ENCODE results near the gene SLC27A1. TPM values are rescaled to one million over a fixed set of nuclear protein-coding genes. Genes with fewer than 3 reads are reported as not detected.
"Not testable (repeated sequence)": the region's sequence is repeated elsewhere in the genome, so short reads cannot be mapped to it uniquely, and the experiment has no call there.

SLC27A1 gene
- total and polyA plus RNA-seq, 3 donors from 2014 or later = 25.9 to 105 (median 92.8) TPM

DNA sequence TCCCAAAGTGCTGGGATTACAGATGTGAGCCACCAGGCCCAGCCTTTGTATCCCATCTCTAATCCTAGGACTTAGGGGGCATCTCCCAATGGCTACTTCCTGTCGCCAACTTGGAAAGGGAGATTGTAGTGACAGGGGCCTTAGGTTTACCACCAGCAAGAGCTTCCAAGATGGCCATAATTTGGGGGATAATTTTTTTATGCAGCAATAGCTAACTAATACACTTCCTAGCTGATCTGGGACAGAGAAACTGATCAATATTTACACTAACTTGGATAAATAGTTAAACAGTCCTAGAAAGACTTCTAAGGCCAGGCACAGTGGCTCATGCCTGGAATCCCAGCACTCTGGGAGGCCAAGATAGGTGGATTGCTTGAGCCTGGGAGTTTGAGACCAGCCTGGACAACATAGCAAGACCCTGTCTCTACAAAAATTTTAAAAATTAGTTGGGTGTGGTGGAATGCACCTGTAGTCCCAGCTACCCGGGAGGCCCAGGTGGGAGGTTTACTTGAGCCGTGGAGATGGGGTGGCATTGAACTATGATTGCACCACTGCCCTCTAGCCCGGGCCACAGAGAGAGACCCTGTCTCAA lies 79.8 kb downstream of the SLC27A1 start:
- H3K27me3 ChIP-seq = no peaks in the 10 kb centered on the region
- no peak overlapping the region for H3K27ac ChIP-seq
- peaks cover 8% of the 10 kb centered on the region for H3K4me1 ChIP-seq
- no peak overlapping the region for H3K4me3 ChIP-seq
- WGBS, 2 donors = 88 to 96% methylated on average over 4 of the region's 4 CpGs
- no peaks in the 10 kb centered on the region for H3K36me3 ChIP-seq (ENCODE audit: low read depth, missing control alignments)
- no peaks in the 10 kb centered on the region for H3K9me3 ChIP-seq
- intact Hi-C loops (cut with DNase I; ENCODE audit: low total_unique reads) = no loop called here
- DNase-seq = no peak
- TF ChIP-seq POLR2A (IDR thresholded peaks at IDR 0.05) = no peak
- TF ChIP-seq, protein P1, sequence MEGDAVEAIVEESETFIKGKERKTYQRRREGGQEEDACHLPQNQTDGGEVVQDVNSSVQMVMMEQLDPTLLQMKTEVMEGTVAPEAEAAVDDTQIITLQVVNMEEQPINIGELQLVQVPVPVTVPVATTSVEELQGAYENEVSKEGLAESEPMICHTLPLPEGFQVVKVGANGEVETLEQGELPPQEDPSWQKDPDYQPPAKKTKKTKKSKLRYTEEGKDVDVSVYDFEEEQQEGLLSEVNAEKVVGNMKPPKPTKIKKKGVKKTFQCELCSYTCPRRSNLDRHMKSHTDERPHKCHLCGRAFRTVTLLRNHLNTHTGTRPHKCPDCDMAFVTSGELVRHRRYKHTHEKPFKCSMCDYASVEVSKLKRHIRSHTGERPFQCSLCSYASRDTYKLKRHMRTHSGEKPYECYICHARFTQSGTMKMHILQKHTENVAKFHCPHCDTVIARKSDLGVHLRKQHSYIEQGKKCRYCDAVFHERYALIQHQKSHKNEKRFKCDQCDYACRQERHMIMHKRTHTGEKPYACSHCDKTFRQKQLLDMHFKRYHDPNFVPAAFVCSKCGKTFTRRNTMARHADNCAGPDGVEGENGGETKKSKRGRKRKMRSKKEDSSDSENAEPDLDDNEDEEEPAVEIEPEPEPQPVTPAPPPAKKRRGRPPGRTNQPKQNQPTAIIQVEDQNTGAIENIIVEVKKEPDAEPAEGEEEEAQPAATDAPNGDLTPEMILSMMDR (IDR thresholded peaks at IDR 0.05) = no peak

DNA sequence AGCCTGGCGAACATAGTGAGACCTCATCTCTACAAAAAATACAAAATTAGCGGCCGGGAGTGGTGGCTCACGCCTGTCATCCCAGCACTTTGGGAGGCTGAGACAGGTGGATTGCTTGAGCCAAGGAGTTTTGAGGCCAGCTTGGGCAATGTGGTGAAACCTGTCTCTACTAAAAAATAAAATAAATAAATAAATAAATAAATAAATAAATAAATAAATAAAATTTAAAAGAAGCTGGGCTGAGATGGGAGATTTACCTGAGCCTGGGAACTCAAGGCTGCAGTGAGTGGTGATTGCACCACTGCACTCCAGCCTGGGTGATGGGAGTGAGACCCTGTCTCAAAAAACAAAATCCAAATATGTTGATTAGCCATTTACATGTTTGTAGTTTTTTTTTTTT lies 82.4 kb downstream of the SLC27A1 start:
- DNase-seq; H3K4me1 ChIP-seq; H3K9me3 ChIP-seq; intact Hi-C loops (cut with DNase I; ENCODE audit: low total_unique reads); H3K4me3 ChIP-seq; H3K27me3 ChIP-seq; H3K36me3 ChIP-seq (ENCODE audit: low read depth, missing control alignments): not testable (repeated sequence)
- 87 to 92% methylated on average over 4 of the region's 4 CpGs for WGBS, 2 donors
- peak overlapping the region in 1 of 2 donors; percentile 71 for H3K27ac ChIP-seq

DNA sequence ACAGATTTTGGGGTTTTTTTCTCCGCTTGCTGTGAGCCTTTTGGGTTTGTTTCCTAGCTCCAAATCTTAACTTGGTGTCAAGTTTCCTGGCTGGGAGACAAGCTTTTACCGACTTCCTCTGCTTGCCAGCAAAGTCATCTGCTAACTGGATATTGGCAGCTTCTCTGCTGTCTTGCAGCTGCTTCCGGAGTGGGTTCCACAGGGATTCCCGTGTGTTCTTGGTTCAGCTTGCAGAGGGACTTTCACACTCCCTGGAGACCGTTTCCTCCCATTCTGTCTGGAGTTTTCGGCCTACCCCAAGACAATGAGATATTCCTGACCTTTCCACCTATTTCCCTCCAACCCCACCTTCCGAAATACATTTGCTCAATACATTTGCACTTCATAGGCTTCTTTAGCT lies 82.9 kb downstream of the SLC27A1 start:
- TF ChIP-seq, protein P1 (IDR thresholded peaks at IDR 0.05) = no peak
- TF ChIP-seq POLR2A (IDR thresholded peaks at IDR 0.05) = no peak
- no peaks in the 10 kb centered on the region for H3K36me3 ChIP-seq (ENCODE audit: low read depth, missing control alignments)
- no peaks in the 10 kb centered on the region for H3K9me3 ChIP-seq
- peak; percentile 79 for DNase-seq
- no peaks in the 10 kb centered on the region for H3K27me3 ChIP-seq
- H3K27ac ChIP-seq = peak overlapping the region; percentile 31 to 71
- H3K4me1 ChIP-seq = peaks cover 9% of the 10 kb centered on the region
- WGBS, 2 donors = 19 to 22% methylated on average over 7 of the region's 7 CpGs
- H3K4me3 ChIP-seq = no peak overlapping the region
- intact Hi-C loops (cut with DNase I; ENCODE audit: low total_unique reads) = no loop called here

DNA sequence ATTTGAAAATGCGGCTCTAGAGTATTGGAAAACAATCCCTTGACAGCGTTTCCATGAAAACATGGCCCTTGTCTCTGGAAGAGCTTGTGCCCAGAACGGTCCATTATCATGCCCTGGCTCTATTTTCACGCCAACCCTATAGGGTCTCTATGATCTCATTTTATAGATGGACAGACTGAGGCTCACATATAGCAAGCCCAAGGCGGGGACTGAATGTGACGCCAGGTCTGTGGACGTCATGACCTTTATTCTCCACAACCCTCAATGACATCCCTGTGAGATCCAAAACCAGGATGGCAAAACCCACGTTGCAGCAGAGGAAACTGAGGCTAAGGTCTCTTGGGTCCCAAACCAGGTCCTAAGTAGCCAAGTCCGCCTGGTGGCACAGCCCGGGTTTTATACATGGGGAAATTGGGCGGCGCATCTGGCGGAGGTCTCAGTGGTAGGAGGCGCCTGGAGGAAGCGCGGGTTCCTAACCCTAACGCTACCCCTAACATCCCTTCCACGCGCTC lies 84.7 kb downstream of the SLC27A1 start:
- no peak for TF ChIP-seq POLR2A (IDR thresholded peaks at IDR 0.05)
- TF ChIP-seq, protein P1 (IDR thresholded peaks at IDR 0.05) = no peak
- peak overlapping the region in 1 of 2 donors; percentile 89 for H3K27ac ChIP-seq
- no peaks in the 10 kb centered on the region for H3K27me3 ChIP-seq
- intact Hi-C loops (cut with DNase I; ENCODE audit: low total_unique reads) = no loop called here
- no peaks in the 10 kb centered on the region for H3K36me3 ChIP-seq (ENCODE audit: low read depth, missing control alignments)
- peak overlapping the region; percentile 90 to 91 for H3K4me3 ChIP-seq
- no peaks in the 10 kb centered on the region for H3K9me3 ChIP-seq
- H3K4me1 ChIP-seq = peaks cover 9% of the 10 kb centered on the region
- no peak for DNase-seq
- WGBS, 2 donors = 13 to 21% methylated on average over 8 to 19 of the region's 19 CpGs

DNA sequence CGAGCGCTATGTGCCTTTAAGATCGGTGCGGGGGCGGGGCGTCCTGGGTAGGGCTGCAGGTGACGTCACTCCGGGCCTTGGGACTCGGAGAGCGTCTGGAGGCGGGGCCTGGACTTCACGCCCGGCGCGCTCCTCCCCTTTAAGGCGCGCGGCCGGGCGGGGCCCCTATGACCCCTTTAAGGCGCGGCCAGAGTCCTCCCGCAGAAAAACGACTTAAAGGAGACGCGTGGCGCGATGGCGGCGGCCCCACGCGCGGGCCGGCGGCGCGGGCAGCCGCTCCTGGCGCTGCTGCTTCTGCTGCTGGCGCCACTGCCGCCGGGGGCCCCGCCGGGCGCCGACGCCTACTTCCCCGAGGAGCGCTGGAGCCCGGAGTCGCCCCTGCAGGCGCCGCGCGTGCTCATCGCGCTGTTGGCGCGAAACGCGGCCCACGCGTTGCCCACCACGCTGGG lies 85.2 kb downstream of the SLC27A1 start, which contains the start of gene COLGALT1:
Gene COLGALT1, plus strand, starts transcription at position 170 of the 449 bp plus-strand sequence. Its CDS starts 65 bp downstream, at position 235.
- TF ChIP-seq, protein P1 (IDR thresholded peaks at IDR 0.05) = peak in 2 of 3 experiments; percentile 5 to 53
- no peak for TF ChIP-seq POLR2A (IDR thresholded peaks at IDR 0.05)
- H3K36me3 ChIP-seq (ENCODE audit: low read depth, missing control alignments) = no peaks in the 10 kb centered on the region
- WGBS, 2 donors = 1% methylated on average over 63 of the region's 64 CpGs; no CpG with 5 or more reads in 1 of the 2 donors
- peak; percentile 100 for DNase-seq
- H3K9me3 ChIP-seq = no peaks in the 10 kb centered on the region
- peaks cover 9% of the 10 kb centered on the region for H3K4me1 ChIP-seq
- peak within 1 kb of the TSS; percentile 90 to 91 for H3K4me3 ChIP-seq
- H3K27me3 ChIP-seq = no peaks in the 10 kb centered on the region
- intact Hi-C loops (cut with DNase I; ENCODE audit: low total_unique reads) = no loop called here
- H3K27ac ChIP-seq = peak within 1 kb of the TSS; percentile 69 to 89

Other genes starting within 250 kb of the SLC27A1 start
- 10 to 100 TPM in 1 of 2 donors, 1 to 10 TPM in 1; 6.6 to 13.9 TPM for gene OCEL1, start 244.3 kb upstream of the SLC27A1 start, total RNA-seq
- 17.5 TPM for gene OCEL1, start 244.3 kb upstream of the SLC27A1 start, polyA plus RNA-seq (ENCODE audit: insufficient read depth, low read depth, low replicate concordance)
- gene NR2F6, start 224.6 kb upstream of the SLC27A1 start, total RNA-seq = 10 to 100 TPM; 63.1 to 71.8 TPM
- gene NR2F6, start 224.6 kb upstream of the SLC27A1 start, polyA plus RNA-seq (ENCODE audit: insufficient read depth, low read depth, low replicate concordance) = 20.4 TPM
- gene USHBP1, start 205.8 kb upstream of the SLC27A1 start, total RNA-seq = 1 to 10 TPM; 2.0 to 5.6 TPM
- 2.6 TPM for gene USHBP1, start 205.8 kb upstream of the SLC27A1 start, polyA plus RNA-seq (ENCODE audit: insufficient read depth, low read depth, low replicate concordance)
- gene BABAM1, start 203.1 kb upstream of the SLC27A1 start, total RNA-seq = 10 to 100 TPM; 93.2 to 95.4 TPM
- gene BABAM1, start 203.1 kb upstream of the SLC27A1 start, polyA plus RNA-seq (ENCODE audit: insufficient read depth, low read depth, low replicate concordance) = 110 TPM
- gene ANKLE1, start 188.6 kb upstream of the SLC27A1 start, total RNA-seq = 1 to 10 TPM; 3.1 to 5.3 TPM
- gene ANKLE1, start 188.6 kb upstream of the SLC27A1 start, polyA plus RNA-seq (ENCODE audit: insufficient read depth, low read depth, low replicate concordance) = 0.45 TPM
- gene ABHD8, start 167.1 kb upstream of the SLC27A1 start, total RNA-seq = 10 to 100 TPM; 27.1 to 49.1 TPM
- 70.7 TPM for gene ABHD8, start 167.1 kb upstream of the SLC27A1 start, polyA plus RNA-seq (ENCODE audit: insufficient read depth, low read depth, low replicate concordance)
- gene MRPL34, start 164.7 kb upstream of the SLC27A1 start, total RNA-seq = 100 to 1,000 TPM; 180 to 206 TPM
- 126 TPM for gene MRPL34, start 164.7 kb upstream of the SLC27A1 start, polyA plus RNA-seq (ENCODE audit: insufficient read depth, low read depth, low replicate concordance)
- 10 to 100 TPM; 46.4 to 55.5 TPM for gene DDA1, start 161.0 kb upstream of the SLC27A1 start, total RNA-seq
- gene DDA1, start 161.0 kb upstream of the SLC27A1 start, polyA plus RNA-seq (ENCODE audit: insufficient read depth, low read depth, low replicate concordance) = 123 TPM
- gene ANO8, start 135.7 kb upstream of the SLC27A1 start, total RNA-seq = 10 to 100 TPM; 17.5 to 19.2 TPM
- 4.5 TPM for gene ANO8, start 135.7 kb upstream of the SLC27A1 start, polyA plus RNA-seq (ENCODE audit: insufficient read depth, low read depth, low replicate concordance)
- 10 to 100 TPM; 21.6 to 22.9 TPM for gene GTPBP3, start 133.0 kb upstream of the SLC27A1 start, total RNA-seq
- gene GTPBP3, start 133.0 kb upstream of the SLC27A1 start, polyA plus RNA-seq (ENCODE audit: insufficient read depth, low read depth, low replicate concordance) = 9.7 TPM
- gene PLVAP, start 93.2 kb upstream of the SLC27A1 start, total RNA-seq = 1 to 10 TPM; 3.4 to 4.4 TPM
- 20.5 TPM for gene PLVAP, start 93.2 kb upstream of the SLC27A1 start, polyA plus RNA-seq (ENCODE audit: insufficient read depth, low read depth, low replicate concordance)
- 1 to 10 TPM in 1 of 2 donors, not detected in 1; 1.3 TPM for gene CCDC194, start 76.3 kb upstream of the SLC27A1 start, total RNA-seq
- 0.45 TPM for gene CCDC194, start 76.3 kb upstream of the SLC27A1 start, polyA plus RNA-seq (ENCODE audit: insufficient read depth, low read depth, low replicate concordance)
- gene BST2, start 64.9 kb upstream of the SLC27A1 start, total RNA-seq = 10 to 100 TPM; 37.4 to 64.4 TPM
- gene BST2, start 64.9 kb upstream of the SLC27A1 start, polyA plus RNA-seq (ENCODE audit: insufficient read depth, low read depth, low replicate concordance) = 71.4 TPM
- 10 to 100 TPM; 44.0 to 48.3 TPM for gene MVB12A, start 50.5 kb upstream of the SLC27A1 start, total RNA-seq
- 28.6 TPM for gene MVB12A, start 50.5 kb upstream of the SLC27A1 start, polyA plus RNA-seq (ENCODE audit: insufficient read depth, low read depth, low replicate concordance)
- gene TMEM221, start 21.9 kb upstream of the SLC27A1 start, total RNA-seq = 1 to 10 TPM in 1 of 2 donors, under 1 TPM in 1; 0.68 to 2.6 TPM
- 1.4 TPM for gene TMEM221, start 21.9 kb upstream of the SLC27A1 start, polyA plus RNA-seq (ENCODE audit: insufficient read depth, low read depth, low replicate concordance)
- under 1 TPM in 1 of 2 donors, not detected in 1; 0.87 TPM for gene NXNL1, start 9.6 kb upstream of the SLC27A1 start, total RNA-seq
- gene NXNL1, start 9.6 kb upstream of the SLC27A1 start, polyA plus RNA-seq (ENCODE audit: insufficient read depth, low read depth, low replicate concordance) = not detected
- 10 to 100 TPM; 77.7 to 82.9 TPM for gene PGLS, start 41.1 kb downstream of the SLC27A1 start, total RNA-seq
- gene PGLS, start 41.1 kb downstream of the SLC27A1 start, polyA plus RNA-seq (ENCODE audit: insufficient read depth, low read depth, low replicate concordance) = 44.3 TPM
- gene COLGALT1, start 85.1 kb downstream of the SLC27A1 start, total RNA-seq = 10 to 100 TPM; 70.3 to 94.5 TPM
- gene COLGALT1, start 85.1 kb downstream of the SLC27A1 start, polyA plus RNA-seq (ENCODE audit: insufficient read depth, low read depth, low replicate concordance) = 52.0 TPM
- 1 to 10 TPM; 2.6 to 3.2 TPM for gene UNC13A, start 217.8 kb downstream of the SLC27A1 start, total RNA-seq
- gene UNC13A, start 217.8 kb downstream of the SLC27A1 start, polyA plus RNA-seq (ENCODE audit: insufficient read depth, low read depth, low replicate concordance) = 1.2 TPM
- gene MAP1S, start 249.0 kb downstream of the SLC27A1 start, total RNA-seq = 100 to 1,000 TPM in 1 of 2 donors, 10 to 100 TPM in 1; 95.5 to 106 TPM
- gene MAP1S, start 249.0 kb downstream of the SLC27A1 start, polyA plus RNA-seq (ENCODE audit: insufficient read depth, low read depth, low replicate concordance) = 123 TPM